Smooth muscle cell (in vitro differentiated cells): ENCODE results near the gene PGM2. TPM values are rescaled to one million over a fixed set of nuclear protein-coding genes. Genes with fewer than 3 reads are reported as not detected.
A peak's percentile ranks its signal among the peaks of the same experiment; 100 is the strongest.

ENCODE experiments used
- DNase-seq: peaks from one replicate; lab custom pipeline; 2025; ENCODE audit not compliant: unreplicated experiment; lab: John Stamatoyannopoulos, UW
- H2AFZ ChIP-seq: fragments of 200-600 bp; sonication (generic); 2 replicates; pipeline ENCODE4 v1.6.0; 2016; ENCODE audit warnings: antibody characterized with exemption, low read depth, mild to moderate bottlenecking
- H3F3A ChIP-seq: fragments of 200-600 bp; sonication (generic); 2 replicates; pipeline ENCODE4 v1.6.0; 2017; ENCODE audit warnings: antibody characterized with exemption, low read depth
- H3K27ac ChIP-seq: fragments of 200-600 bp; sonication (generic); 2 replicates; pipeline ENCODE4 v1.5.1; 2016; ENCODE audit warnings: low read depth, mild to moderate bottlenecking
- H3K27me3 ChIP-seq: fragments of 200-600 bp; sonication (generic); 2 replicates; pipeline ENCODE4 v1.6.1; 2016; ENCODE audit warnings: low read depth, mild to moderate bottlenecking
- H3K36me3 ChIP-seq: fragments of 200-600 bp; sonication (generic); 2 replicates; pipeline ENCODE4 v1.5.1; 2016; ENCODE audit warnings: low read depth
- H3K4me1 ChIP-seq: fragments of 200-600 bp; sonication (generic); 2 replicates; pipeline ENCODE4 v1.5.1; 2016; ENCODE audit warnings: low read depth
- H3K4me2 ChIP-seq: fragments of 200-600 bp; sonication (generic); 2 replicates; pipeline ENCODE4 v1.6.0; 2016; ENCODE audit warnings: mild to moderate bottlenecking
- H3K4me3 ChIP-seq: fragments of 200-600 bp; sonication (generic); 2 replicates; pipeline ENCODE4 v1.5.1; 2016; ENCODE audit warnings: mild to moderate bottlenecking
- H3K79me2 ChIP-seq: fragments of 200-600 bp; sonication (generic); 2 replicates; pipeline ENCODE4 v1.6.0; 2016; ENCODE audit warnings: low read depth, mild to moderate bottlenecking
- H3K9ac ChIP-seq: fragments of 200-600 bp; sonication (generic); 2 replicates; pipeline ENCODE4 v1.6.0; 2016; ENCODE audit warnings: low read depth
- H3K9me3 ChIP-seq: fragments of 200-600 bp; sonication (generic); replicated peaks from 2 replicates; pipeline ENCODE4 v1.5.1; 2016; ENCODE audit warnings: low read depth
- H4K20me1 ChIP-seq: fragments of 200-600 bp; sonication (generic); 2 replicates; pipeline ENCODE4 v1.6.0; 2016; ENCODE audit warnings: low read depth
- WGBS: methylation state at CpG from one replicate; pipeline ENCODE4 v1.1.7; 2016; ENCODE audit warnings: low lambda C conversion rate; 5-methylcytosine and 5-hydroxymethylcytosine counted together
- polyA plus RNA-seq: library from polyadenylated mRNA; unstranded; fragments of >200 nt; fragmentation: Nextera tagmentation; extraction: Ambion mirVana; gene quantifications from 2 replicates; pipeline ENCODE4 v1.2.1, GENCODE V29; 2016
- total RNA-seq: library from RNA; depleted of rRNA; stranded (reverse); fragments of >200 nt; gene quantifications from 2 replicates; pipeline ENCODE4 v1.2.3, GENCODE V29; 2014
- TF ChIP-seq, protein P1 (sequence below): fragments of 200-600 bp; sonication (generic); IDR thresholded peaks from 2 replicates; pipeline ENCODE4 v1.5.1; 2017; ENCODE audit warnings: borderline replicate concordance, mild to moderate bottlenecking, antibody characterized with exemption; ENCODE audit not compliant: insufficient read depth, poor library complexity, severe bottlenecking

Gene PGM2
- total and polyA plus RNA-seq, 2 experiments from 2014 or later: 11.6 to 38.7 TPM

DNA sequence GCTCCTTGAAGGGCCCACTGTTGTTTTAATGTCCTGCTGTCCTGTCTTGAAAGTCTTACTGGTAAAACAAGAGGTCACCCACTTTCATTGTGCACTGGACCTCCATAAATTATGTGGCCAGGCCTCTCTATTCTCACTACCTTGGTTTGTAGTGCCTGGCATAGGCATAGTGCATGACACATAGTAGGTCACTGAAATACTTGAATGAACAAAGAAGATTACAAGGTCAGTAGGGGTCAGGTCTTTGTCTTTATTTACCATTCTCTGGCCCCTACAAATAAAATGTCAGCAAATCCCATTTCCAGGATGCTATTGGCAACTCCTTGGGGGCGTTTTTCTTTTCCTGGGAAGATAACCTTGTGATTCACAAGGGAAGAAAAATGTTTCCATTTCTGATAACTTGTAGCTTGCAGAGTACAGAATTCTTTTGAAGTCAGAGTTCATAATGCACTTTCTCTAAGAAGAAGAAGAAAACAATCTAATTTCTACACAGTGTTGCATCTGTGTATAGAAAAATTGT lies 1.4 kb downstream of the PGM2 start:
- no peak for DNase-seq
- Histone ChIP-seq H3K4me1 (peaks cover 17% of the 10 kb centered on the region), H3K4me2 (peak overlapping the region; percentile 97), H3K9me3 (no peaks in the 10 kb centered on the region), H4K20me1 (peaks cover 7% of the 10 kb centered on the region), H3F3A (no peaks in the 10 kb centered on the region), H3K79me2 (peaks cover 16% of the 10 kb centered on the region), H2AFZ (peak overlapping the region; percentile 91), H3K9ac (peak overlapping the region; percentile 29), H3K27ac (peak overlapping the region; percentile 50), H3K36me3 (peaks cover 8% of the 10 kb centered on the region), H3K4me3 (peak overlapping the region; percentile 76), H3K27me3 (no peaks in the 10 kb centered on the region)
- WGBS: 86% methylated on average over 1 of the region's 1 CpG
- TF ChIP-seq, protein P1, sequence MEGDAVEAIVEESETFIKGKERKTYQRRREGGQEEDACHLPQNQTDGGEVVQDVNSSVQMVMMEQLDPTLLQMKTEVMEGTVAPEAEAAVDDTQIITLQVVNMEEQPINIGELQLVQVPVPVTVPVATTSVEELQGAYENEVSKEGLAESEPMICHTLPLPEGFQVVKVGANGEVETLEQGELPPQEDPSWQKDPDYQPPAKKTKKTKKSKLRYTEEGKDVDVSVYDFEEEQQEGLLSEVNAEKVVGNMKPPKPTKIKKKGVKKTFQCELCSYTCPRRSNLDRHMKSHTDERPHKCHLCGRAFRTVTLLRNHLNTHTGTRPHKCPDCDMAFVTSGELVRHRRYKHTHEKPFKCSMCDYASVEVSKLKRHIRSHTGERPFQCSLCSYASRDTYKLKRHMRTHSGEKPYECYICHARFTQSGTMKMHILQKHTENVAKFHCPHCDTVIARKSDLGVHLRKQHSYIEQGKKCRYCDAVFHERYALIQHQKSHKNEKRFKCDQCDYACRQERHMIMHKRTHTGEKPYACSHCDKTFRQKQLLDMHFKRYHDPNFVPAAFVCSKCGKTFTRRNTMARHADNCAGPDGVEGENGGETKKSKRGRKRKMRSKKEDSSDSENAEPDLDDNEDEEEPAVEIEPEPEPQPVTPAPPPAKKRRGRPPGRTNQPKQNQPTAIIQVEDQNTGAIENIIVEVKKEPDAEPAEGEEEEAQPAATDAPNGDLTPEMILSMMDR: no peak

- no peak for DNase-seq
- Histone ChIP-seq H3K27me3 (no peaks in the 10 kb centered on the region), H3K9ac (no peak overlapping the region), H3K27ac (no peak overlapping the region), H3K36me3 (peaks cover 8% of the 10 kb centered on the region), H3F3A (no peaks in the 10 kb centered on the region), H3K4me3 (no peak overlapping the region), H3K4me1 (peaks cover 17% of the 10 kb centered on the region), H4K20me1 (peaks cover 10% of the 10 kb centered on the region), H3K79me2 (peaks cover 16% of the 10 kb centered on the region), H2AFZ (no peak overlapping the region), H3K4me2 (peak overlapping the region; percentile 97), H3K9me3 (no peaks in the 10 kb centered on the region)
- WGBS: 93% methylated on average over 3 of the region's 3 CpGs
- TF ChIP-seq, protein P1: no peak
Observed at GRCh38 chr4:37828843-37829242, 2.4 kb downstream of the PGM2 start.

GRCh38 chr4:37830640-37831039 lies 4.2 kb downstream of the PGM2 start:
- no peak for DNase-seq
- H4K20me1 ChIP-seq: peaks cover 11% of the 10 kb centered on the region
- peaks cover 17% of the 10 kb centered on the region for H3K4me1 ChIP-seq
- no peaks in the 10 kb centered on the region for H3F3A ChIP-seq
- no peak overlapping the region for H3K27ac ChIP-seq
- no peak overlapping the region for H3K4me3 ChIP-seq
- H3K9me3 ChIP-seq: no peaks in the 10 kb centered on the region
- no peaks in the 10 kb centered on the region for H3K27me3 ChIP-seq
- no peak overlapping the region for H2AFZ ChIP-seq
- peaks cover 13% of the 10 kb centered on the region for H3K36me3 ChIP-seq
- no peak overlapping the region for H3K4me2 ChIP-seq
- WGBS: 85% methylated on average over 3 of the region's 3 CpGs
- H3K79me2 ChIP-seq: peaks cover 16% of the 10 kb centered on the region
- TF ChIP-seq, protein P1: no peak
- H3K9ac ChIP-seq: no peak overlapping the region

DNA sequence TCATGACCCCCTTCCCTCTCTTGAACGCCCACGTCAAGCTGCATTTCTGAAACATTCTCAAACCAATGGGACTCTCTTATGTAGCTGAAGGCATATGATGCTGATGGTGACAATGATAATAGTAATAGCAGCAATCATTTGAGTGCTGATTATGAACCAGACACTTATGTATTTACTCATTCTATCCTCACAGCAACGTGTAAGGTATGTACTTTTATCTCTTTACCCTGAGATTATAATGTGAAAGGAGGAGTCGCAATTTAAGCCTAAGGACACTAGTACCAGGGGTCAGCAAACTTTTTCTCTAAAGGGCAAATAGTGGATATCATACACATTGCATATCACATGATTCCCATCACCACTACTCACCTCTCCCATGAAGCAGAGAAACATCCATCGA lies 8.5 kb downstream of the PGM2 start:
- DNase-seq: no peak
- Histone ChIP-seq H3K9me3 (no peaks in the 10 kb centered on the region), H3K4me3 (no peak overlapping the region), H3K4me1 (no peaks in the 10 kb centered on the region), H3K79me2 (no peaks in the 10 kb centered on the region), H3K27me3 (no peaks in the 10 kb centered on the region), H3K27ac (no peak overlapping the region), H3K36me3 (peaks cover 13% of the 10 kb centered on the region), H2AFZ (no peak overlapping the region), H3F3A (no peaks in the 10 kb centered on the region), H3K9ac (no peak overlapping the region), H4K20me1 (peaks cover 4% of the 10 kb centered on the region), H3K4me2 (no peak overlapping the region)
- TF ChIP-seq, protein P1: no peak
- WGBS: 95% methylated on average over 5 of the region's 5 CpGs
